Endometrial microvascular endothelial cells (primary cell): ENCODE results near the gene IL12A. TPM values are rescaled to one million over a fixed set of nuclear protein-coding genes. Genes with fewer than 3 reads are reported as not detected.

ENCODE experiments used
- in situ Hi-C: cut with HindIII; loops from 2 replicates; pipeline ENCODE4 v1.10.0; 2017; ENCODE audit warnings: low sequenced_read_pairs, low pct_unique_long_range_greater_than_20kb; ENCODE audit errors: inconsistent ontology term
- total RNA-seq: library from RNA; depleted of rRNA; stranded (reverse); fragments of >200 nt; gene quantifications from one replicate; pipeline ENCODE4 v1.2.3, GENCODE V29; 2015; ENCODE audit errors: inconsistent ontology term

Gene IL12A
- total RNA-seq, 1 donor from 2014 or later = 6.9 TPM

- in situ Hi-C loops = no loop called here
Observed at GRCh38 chr3:160016972-160017371, 28.3 kb downstream of the IL12A start.

DNA sequence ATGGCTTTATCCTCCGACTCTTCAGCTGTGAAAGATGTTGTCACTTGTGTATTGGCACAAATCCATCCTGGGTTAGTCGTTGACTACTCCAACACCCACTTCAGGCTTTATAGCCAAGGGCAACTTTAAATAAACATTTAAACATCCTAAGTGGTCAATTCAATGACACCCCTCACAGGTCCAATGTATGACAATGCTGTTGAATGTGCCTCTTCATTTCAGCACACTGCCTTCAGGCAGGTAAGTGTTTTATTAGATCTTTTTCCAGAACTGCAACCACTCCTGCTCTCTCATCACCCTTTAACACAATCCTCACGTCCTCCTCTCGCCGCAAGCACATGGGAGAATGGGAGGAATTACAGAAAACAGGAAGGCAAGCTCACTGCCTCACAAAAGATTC is 30.3 kb downstream of the IL12A start:
- in situ Hi-C loops = no loop called here

DNA sequence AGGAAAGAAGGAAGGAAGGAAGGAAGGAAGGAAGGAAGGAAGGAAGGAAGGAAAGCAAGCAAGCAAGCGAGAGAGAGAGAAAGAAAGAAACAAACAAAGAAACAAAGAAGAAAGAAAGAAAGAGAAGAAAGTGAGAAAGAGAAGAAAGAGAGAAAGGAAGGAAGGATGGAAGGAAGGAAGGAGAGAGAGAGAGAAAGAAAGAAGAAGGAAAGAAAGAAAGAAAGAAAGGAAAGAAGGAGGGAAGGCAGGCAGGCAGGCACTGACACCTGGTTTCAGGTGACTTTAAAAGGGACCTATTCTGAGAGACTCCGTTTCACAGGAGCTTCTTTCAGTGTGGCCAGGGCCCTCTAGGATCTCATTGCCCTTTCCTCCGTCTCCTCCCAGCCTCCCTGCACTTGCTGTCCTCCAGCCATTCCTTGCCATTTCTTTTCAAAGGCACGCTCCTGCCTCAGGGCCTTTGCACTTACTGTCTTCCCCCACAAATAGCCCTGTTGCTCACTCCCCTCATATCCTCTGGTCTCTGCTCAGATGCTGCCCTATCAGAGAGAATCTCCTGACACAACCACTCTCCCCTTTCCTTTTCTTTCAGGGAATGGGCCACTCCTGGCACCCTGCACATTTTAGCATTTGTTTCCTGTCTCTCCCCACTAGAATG is 31.5 kb downstream of the IL12A start:
- in situ Hi-C loops = no loop called here

GRCh38 chr3:160022068-160022467 is 33.4 kb downstream of the IL12A start:
- in situ Hi-C loops = no loop called here

GRCh38 chr3:160023476-160023875 is 34.8 kb downstream of the IL12A start:
- in situ Hi-C loops = no loop called here

DNA sequence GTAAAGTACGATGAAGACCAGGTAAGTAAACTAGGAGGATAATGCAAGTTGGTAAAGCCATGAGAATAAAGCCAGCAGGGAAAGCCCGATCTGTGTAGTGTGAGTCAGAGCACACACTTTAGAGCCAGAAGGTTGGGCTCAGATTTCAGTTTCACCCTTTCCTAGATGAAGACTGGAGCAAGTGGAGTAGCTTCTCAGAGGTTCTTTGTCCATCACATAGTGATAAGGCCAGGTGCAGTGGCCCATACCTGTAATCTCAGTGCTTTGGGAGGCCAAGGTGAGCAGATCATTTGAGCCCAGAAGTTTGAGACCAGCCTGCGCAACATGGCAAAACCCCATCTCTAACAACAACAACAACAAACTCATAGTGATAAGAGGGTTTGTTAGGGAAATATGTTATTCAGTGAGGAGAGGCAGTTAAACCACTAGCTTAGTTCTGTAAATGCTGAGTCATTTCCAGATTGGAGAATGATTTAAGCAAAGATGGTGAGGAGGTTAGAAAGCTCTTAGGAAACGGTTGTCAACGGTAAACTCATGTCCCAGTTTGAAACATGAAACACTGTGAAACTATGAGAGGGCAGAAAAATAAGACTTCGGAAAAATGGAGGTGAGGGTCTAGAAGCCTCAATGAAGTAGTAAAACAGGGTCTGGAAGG is 39.0 kb downstream of the IL12A start:
- in situ Hi-C loops = no loop called here

DNA sequence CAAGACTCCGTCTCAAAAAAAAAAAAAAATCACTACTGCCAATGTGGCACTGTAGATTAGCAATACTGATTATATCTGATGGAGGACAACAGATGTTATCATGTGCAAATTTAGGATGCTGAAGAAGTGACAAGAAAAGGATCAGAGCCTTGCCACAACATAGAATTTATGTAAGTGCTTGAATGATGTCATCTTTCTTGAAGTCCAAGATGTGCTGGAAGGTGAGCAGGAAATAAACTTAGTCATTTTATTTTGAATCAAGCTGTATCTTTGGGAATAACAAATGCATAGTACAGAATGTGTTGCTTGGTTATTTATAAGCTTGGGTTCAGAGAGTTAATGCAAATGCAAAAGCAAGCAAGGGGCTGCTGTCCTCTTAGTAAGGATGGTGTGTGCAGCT is 47.1 kb downstream of the IL12A start:
- in situ Hi-C loops = no loop called here

DNA sequence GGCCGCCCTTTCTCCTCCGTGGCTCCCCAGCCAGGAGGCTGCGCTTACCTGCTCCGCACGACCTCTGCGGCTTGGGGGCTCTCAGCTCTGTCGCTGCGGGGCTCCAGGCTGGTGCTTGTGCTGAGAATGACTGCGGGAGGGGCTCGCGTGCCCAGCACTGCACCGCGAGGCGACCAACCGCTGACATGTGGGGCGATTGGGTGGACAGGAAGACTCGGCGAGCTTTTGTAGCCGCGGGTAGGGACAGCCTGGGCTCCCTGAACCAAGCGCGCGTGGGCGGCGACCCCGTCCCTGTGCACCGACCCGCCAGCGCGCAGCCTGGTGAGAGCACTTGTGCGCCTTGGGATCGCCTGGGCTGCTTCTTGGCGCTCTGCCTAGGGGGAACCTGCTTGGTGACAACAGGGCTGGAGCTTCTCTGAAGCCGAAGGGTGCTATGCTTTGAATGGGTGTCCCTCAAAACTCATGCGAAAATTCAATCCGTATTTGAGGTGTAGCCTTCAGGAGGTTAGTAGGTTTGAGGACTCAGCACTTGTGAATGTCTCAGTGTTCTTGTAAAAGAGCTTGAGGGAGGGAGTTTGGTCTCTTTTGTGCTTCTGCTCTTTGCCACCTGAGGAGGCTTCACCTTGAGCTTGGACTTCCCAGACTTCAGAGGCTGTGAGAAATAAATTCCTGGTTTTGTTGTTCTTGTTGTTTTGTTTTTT is 50.4 kb downstream of the IL12A start:
- in situ Hi-C loops = no loop called here

GRCh38 chr3:160040181-160040580 is 51.5 kb downstream of the IL12A start:
- in situ Hi-C loops = no loop called here

DNA sequence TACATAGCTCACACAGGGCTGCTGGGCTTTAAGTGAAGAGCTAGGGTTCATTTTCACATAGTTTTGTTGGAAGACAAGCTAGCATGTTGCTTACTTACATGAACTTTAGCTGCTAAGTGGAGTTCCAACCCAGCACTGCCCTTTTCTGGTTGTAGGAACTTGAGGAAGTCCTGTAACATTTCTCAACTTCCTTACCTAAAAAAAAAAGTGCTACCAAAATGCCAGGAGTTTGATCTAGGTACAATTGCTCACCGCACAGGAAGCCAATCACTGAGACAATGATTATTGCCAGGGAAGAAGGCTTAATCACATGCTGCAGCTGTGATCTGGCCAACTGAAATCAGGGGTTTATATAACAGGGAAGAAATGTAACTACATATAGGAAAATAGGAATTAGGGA is 52.8 kb downstream of the IL12A start:
- in situ Hi-C loops = no loop called here

DNA sequence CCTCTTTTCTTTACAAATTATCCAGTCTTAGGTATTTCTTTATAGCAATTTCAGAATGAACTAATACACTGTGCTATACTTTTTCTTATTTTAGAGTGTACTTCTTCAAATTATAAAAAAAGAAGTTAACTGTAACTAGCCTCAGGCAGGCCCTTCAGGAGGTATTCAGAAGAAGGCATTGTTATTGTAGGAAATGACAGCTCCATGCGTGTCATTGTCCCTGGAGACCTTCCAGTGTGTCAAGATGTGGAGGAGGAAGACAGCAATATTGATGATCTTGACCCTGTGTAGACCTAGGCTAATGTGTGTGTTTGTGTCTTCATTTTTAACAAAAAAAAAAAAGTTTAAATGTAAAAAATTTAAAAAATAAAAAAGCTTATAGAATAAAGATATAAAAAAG is 55.5 kb downstream of the IL12A start:
- in situ Hi-C loops = no loop called here

Other genes starting within 250 kb of the IL12A start
- 38.8 TPM for gene SCHIP1, start 149.0 kb upstream of the IL12A start, total RNA-seq
- not detected for gene C3orf80, start 236.6 kb downstream of the IL12A start, total RNA-seq